ENCODE results near the gene NEU4.
A peak's percentile ranks its signal among the peaks of the same experiment; 100 is the strongest.

The NEU4 gene

GRCh38 chr2:241835611-241836010 is 26.6 kb downstream of the NEU4 start:
- Histone ChIP-seq H3K27ac (ENCODE audit: low read depth, low read length) (no peak overlapping the region), H3K9ac (ENCODE audit: low read length) (no peak overlapping the region), H3K36me3 (ENCODE audit: insufficient read depth, low read length) (no peaks in the 10 kb centered on the region), H3K4me3 (ENCODE audit: low read depth in 1 of 2, low read length in 2 of 2) (no peak overlapping the region), H3K27me3 (ENCODE audit: control insufficient read depth in 1 of 2, insufficient read depth in 2 of 2, low read length in 2 of 2) (no peaks in the 10 kb centered on the region), H3K4me1 (ENCODE audit: insufficient read depth, low read length) (no peaks in the 10 kb centered on the region), H3K9me3 (ENCODE audit: low read length) (no peaks in the 10 kb centered on the region)

GRCh38 chr2:241836292-241836691 is 27.3 kb downstream of the NEU4 start:
- Histone ChIP-seq H3K27me3 (ENCODE audit: control insufficient read depth in 1 of 2, insufficient read depth in 2 of 2, low read length in 2 of 2) (no peaks in the 10 kb centered on the region), H3K9me3 (ENCODE audit: low read length) (no peaks in the 10 kb centered on the region), H3K36me3 (ENCODE audit: insufficient read depth, low read length) (no peaks in the 10 kb centered on the region), H3K4me3 (ENCODE audit: low read depth in 1 of 2, low read length in 2 of 2) (no peak overlapping the region), H3K4me1 (ENCODE audit: insufficient read depth, low read length) (no peaks in the 10 kb centered on the region), H3K27ac (ENCODE audit: low read depth, low read length) (no peak overlapping the region), H3K9ac (ENCODE audit: low read length) (no peak overlapping the region)

GRCh38 chr2:241837197-241837965 is 28.4 kb downstream of the NEU4 start:
- Histone ChIP-seq H3K9me3 (ENCODE audit: low read length) (no peaks in the 10 kb centered on the region), H3K9ac (ENCODE audit: low read length) (no peak overlapping the region), H3K36me3 (ENCODE audit: insufficient read depth, low read length) (no peaks in the 10 kb centered on the region), H3K4me3 (ENCODE audit: low read depth in 1 of 2, low read length in 2 of 2) (no peak overlapping the region), H3K27ac (ENCODE audit: low read depth, low read length) (no peak overlapping the region), H3K27me3 (ENCODE audit: control insufficient read depth in 1 of 2, insufficient read depth in 2 of 2, low read length in 2 of 2) (no peaks in the 10 kb centered on the region), H3K4me1 (ENCODE audit: insufficient read depth, low read length) (no peaks in the 10 kb centered on the region)

- Histone ChIP-seq H3K27me3 (ENCODE audit: control insufficient read depth in 1 of 2, insufficient read depth in 2 of 2, low read length in 2 of 2) (no peaks in the 10 kb centered on the region), H3K9me3 (ENCODE audit: low read length) (no peaks in the 10 kb centered on the region), H3K4me3 (ENCODE audit: low read depth in 1 of 2, low read length in 2 of 2) (no peak overlapping the region), H3K27ac (ENCODE audit: low read depth, low read length) (no peak overlapping the region), H3K9ac (ENCODE audit: low read length) (no peak overlapping the region), H3K4me1 (ENCODE audit: insufficient read depth, low read length) (peaks cover 9% of the 10 kb centered on the region), H3K36me3 (ENCODE audit: insufficient read depth, low read length) (no peaks in the 10 kb centered on the region)
Observed at GRCh38 chr2:241841181-241842066, 32.4 kb downstream of the NEU4 start.

GRCh38 chr2:241842067-241842415 is 33.0 kb downstream of the NEU4 start:
- Histone ChIP-seq H3K4me3 (ENCODE audit: low read depth in 1 of 2, low read length in 2 of 2) (no peak overlapping the region), H3K4me1 (ENCODE audit: insufficient read depth, low read length) (peaks cover 9% of the 10 kb centered on the region), H3K9me3 (ENCODE audit: low read length) (no peaks in the 10 kb centered on the region), H3K27ac (ENCODE audit: low read depth, low read length) (no peak overlapping the region), H3K9ac (ENCODE audit: low read length) (no peak overlapping the region), H3K27me3 (ENCODE audit: control insufficient read depth in 1 of 2, insufficient read depth in 2 of 2, low read length in 2 of 2) (no peaks in the 10 kb centered on the region), H3K36me3 (ENCODE audit: insufficient read depth, low read length) (no peaks in the 10 kb centered on the region)

GRCh38 chr2:241842620-241843211 is 33.7 kb downstream of the NEU4 start:
- no peak overlapping the region for H3K4me3 ChIP-seq (ENCODE audit: low read depth in 1 of 2, low read length in 2 of 2)
- no peak overlapping the region for H3K27ac ChIP-seq (ENCODE audit: low read depth, low read length)
- no peaks in the 10 kb centered on the region for H3K36me3 ChIP-seq (ENCODE audit: insufficient read depth, low read length)
- H3K27me3 ChIP-seq (ENCODE audit: control insufficient read depth in 1 of 2, insufficient read depth in 2 of 2, low read length in 2 of 2), result no peaks in the 10 kb centered on the region
- H3K4me1 ChIP-seq (ENCODE audit: insufficient read depth, low read length), result peaks cover 9% of the 10 kb centered on the region
- no peaks in the 10 kb centered on the region for H3K9me3 ChIP-seq (ENCODE audit: low read length)
- no peak overlapping the region for H3K9ac ChIP-seq (ENCODE audit: low read length)

GRCh38 chr2:241843321-241844065 is 34.5 kb downstream of the NEU4 start:
- Histone ChIP-seq H3K4me1 (ENCODE audit: insufficient read depth, low read length) (peaks cover 9% of the 10 kb centered on the region), H3K27me3 (ENCODE audit: control insufficient read depth in 1 of 2, insufficient read depth in 2 of 2, low read length in 2 of 2) (no peaks in the 10 kb centered on the region), H3K9me3 (ENCODE audit: low read length) (no peaks in the 10 kb centered on the region), H3K9ac (ENCODE audit: low read length) (no peak overlapping the region), H3K27ac (ENCODE audit: low read depth, low read length) (no peak overlapping the region), H3K4me3 (ENCODE audit: low read depth in 1 of 2, low read length in 2 of 2) (no peak overlapping the region), H3K36me3 (ENCODE audit: insufficient read depth, low read length) (no peaks in the 10 kb centered on the region)

- Histone ChIP-seq H3K4me3 (ENCODE audit: low read depth in 1 of 2, low read length in 2 of 2) (peak overlapping the region; percentile 31 to 38), H3K4me1 (ENCODE audit: insufficient read depth, low read length) (peaks cover 9% of the 10 kb centered on the region), H3K9me3 (ENCODE audit: low read length) (no peaks in the 10 kb centered on the region), H3K27ac (ENCODE audit: low read depth, low read length) (peak overlapping the region; percentile 30), H3K27me3 (ENCODE audit: control insufficient read depth in 1 of 2, insufficient read depth in 2 of 2, low read length in 2 of 2) (no peaks in the 10 kb centered on the region), H3K36me3 (ENCODE audit: insufficient read depth, low read length) (no peaks in the 10 kb centered on the region), H3K9ac (ENCODE audit: low read length) (no peak overlapping the region)
Observed at GRCh38 chr2:241844066-241844728, 35.2 kb downstream of the NEU4 start.

GRCh38 chr2:241844831-241845578 is 36.0 kb downstream of the NEU4 start:
- Histone ChIP-seq H3K9me3 (ENCODE audit: low read length) (no peaks in the 10 kb centered on the region), H3K27ac (ENCODE audit: low read depth, low read length) (peak overlapping the region; percentile 30), H3K9ac (ENCODE audit: low read length) (no peak overlapping the region), H3K36me3 (ENCODE audit: insufficient read depth, low read length) (no peaks in the 10 kb centered on the region), H3K4me1 (ENCODE audit: insufficient read depth, low read length) (peaks cover 9% of the 10 kb centered on the region), H3K27me3 (ENCODE audit: control insufficient read depth in 1 of 2, insufficient read depth in 2 of 2, low read length in 2 of 2) (no peaks in the 10 kb centered on the region), H3K4me3 (ENCODE audit: low read depth in 1 of 2, low read length in 2 of 2) (peak overlapping the region in 1 of 2 donors; percentile 38)

- Histone ChIP-seq H3K27me3 (ENCODE audit: control insufficient read depth in 1 of 2, insufficient read depth in 2 of 2, low read length in 2 of 2) (no peaks in the 10 kb centered on the region), H3K27ac (ENCODE audit: low read depth, low read length) (no peak overlapping the region), H3K9me3 (ENCODE audit: low read length) (no peaks in the 10 kb centered on the region), H3K4me3 (ENCODE audit: low read depth in 1 of 2, low read length in 2 of 2) (no peak overlapping the region), H3K36me3 (ENCODE audit: insufficient read depth, low read length) (no peaks in the 10 kb centered on the region), H3K4me1 (ENCODE audit: insufficient read depth, low read length) (peaks cover 9% of the 10 kb centered on the region), H3K9ac (ENCODE audit: low read length) (no peak overlapping the region)
Observed at GRCh38 chr2:241846406-241846805, 37.4 kb downstream of the NEU4 start.

Data from muscle layer of colon (tissue), 2 donors.